ENCODE data around the gene MAML3.

MAML3 gene

DNA sequence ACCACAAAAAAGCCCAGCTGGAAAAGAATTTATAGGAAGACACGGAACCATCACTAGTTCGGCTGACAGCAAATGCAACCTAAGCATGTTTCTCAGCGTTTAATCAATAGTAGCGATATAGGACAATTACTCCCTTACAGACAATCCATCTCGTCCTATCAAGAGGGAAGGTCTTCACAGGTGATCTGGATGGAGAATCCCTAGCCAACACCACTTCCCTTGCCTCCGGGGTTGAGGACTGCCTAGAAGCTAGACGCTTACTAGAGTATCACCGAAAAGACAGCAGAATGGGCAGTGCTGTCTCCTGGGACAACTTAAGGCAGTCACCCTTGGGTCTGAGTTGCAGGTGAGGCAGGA, 32.1 kb upstream of the MAML3 start:
- DNase-seq (ENCODE audit: low spot score) = no peak
- TF ChIP-seq, protein P1, sequence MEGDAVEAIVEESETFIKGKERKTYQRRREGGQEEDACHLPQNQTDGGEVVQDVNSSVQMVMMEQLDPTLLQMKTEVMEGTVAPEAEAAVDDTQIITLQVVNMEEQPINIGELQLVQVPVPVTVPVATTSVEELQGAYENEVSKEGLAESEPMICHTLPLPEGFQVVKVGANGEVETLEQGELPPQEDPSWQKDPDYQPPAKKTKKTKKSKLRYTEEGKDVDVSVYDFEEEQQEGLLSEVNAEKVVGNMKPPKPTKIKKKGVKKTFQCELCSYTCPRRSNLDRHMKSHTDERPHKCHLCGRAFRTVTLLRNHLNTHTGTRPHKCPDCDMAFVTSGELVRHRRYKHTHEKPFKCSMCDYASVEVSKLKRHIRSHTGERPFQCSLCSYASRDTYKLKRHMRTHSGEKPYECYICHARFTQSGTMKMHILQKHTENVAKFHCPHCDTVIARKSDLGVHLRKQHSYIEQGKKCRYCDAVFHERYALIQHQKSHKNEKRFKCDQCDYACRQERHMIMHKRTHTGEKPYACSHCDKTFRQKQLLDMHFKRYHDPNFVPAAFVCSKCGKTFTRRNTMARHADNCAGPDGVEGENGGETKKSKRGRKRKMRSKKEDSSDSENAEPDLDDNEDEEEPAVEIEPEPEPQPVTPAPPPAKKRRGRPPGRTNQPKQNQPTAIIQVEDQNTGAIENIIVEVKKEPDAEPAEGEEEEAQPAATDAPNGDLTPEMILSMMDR (IDR thresholded peaks at IDR 0.05; ENCODE audit: extremely low read depth, missing control alignments) = no peak

DNA sequence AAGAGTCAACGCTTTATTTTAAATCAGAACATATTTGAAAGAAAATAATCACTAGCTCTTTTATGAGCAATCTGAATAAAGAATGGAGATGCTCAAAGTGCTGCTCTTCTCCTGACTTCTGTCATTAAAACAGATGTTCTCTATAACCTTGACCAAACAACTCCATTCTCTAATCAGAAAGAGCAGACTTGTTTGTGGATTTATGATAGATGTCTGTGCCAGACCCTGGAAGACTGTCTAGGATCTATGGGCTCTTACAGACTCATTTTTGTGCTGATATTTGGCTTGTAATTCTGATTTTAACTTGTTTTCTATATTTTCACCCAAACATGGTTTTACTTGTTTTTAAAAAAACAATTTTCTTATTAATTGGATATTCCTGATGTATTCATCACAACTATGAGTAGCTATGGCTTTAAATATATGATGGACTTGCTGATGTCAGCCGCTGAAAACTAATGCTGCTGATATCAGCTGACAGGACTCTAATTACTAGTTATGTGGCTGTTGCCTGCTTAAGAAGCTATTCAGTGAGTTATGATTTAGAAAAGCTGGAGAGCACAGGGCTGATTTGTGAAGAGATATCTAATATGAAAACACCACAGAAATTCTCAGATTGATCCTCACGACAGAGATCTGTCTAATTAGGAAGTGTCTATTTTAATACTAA, 31.6 kb upstream of the MAML3 start:
- TF ChIP-seq, protein P1 (IDR thresholded peaks at IDR 0.05; ENCODE audit: extremely low read depth, missing control alignments) = no peak
- no peak for DNase-seq (ENCODE audit: low spot score)

DNA sequence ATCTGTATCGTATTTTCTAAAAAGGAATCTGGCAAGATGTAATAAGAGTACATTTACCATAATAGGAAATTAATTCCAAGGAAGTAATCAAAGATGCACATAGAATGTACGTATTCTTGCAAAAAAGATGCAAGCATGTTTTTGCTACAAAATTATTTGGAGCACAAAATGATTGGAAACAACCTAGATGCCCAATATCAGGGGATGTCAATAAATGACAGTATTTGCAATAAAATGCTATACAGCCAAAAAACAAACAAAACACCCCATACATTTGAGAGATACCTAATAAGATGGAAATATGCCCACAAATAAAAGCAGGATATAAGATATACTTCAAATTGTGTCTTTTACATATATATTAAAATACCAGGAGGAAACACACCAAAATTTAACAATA, 29.3 kb upstream of the MAML3 start:
- DNase-seq (ENCODE audit: low spot score) = no peak

DNA sequence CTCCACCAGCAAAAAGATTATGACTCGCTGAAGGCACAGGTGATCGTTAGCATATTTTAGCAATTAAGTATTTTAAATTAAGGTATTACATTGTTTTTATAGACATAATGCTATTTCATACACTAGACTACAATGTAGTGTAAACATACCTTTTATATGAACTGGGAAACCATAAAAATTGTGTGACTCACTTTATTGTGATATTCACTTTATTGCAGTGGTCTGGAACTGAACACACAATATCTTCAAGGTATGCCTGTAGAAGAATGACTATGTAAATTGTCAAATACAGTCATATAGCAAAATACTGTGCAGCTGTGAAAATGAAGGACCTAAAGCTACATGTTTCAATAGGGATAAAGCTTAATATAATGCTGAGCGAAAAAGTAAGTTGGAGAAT, 26.6 kb upstream of the MAML3 start:
- DNase-seq (ENCODE audit: low spot score) = no peak
- TF ChIP-seq, protein P1 (IDR thresholded peaks at IDR 0.05; ENCODE audit: extremely low read depth, missing control alignments) = no peak

More for the DNA sequence above, 29.3 kb upstream of the MAML3 start:
- TF ChIP-seq, protein P1 (IDR thresholded peaks at IDR 0.05; ENCODE audit: extremely low read depth, missing control alignments) = no peak

DNA sequence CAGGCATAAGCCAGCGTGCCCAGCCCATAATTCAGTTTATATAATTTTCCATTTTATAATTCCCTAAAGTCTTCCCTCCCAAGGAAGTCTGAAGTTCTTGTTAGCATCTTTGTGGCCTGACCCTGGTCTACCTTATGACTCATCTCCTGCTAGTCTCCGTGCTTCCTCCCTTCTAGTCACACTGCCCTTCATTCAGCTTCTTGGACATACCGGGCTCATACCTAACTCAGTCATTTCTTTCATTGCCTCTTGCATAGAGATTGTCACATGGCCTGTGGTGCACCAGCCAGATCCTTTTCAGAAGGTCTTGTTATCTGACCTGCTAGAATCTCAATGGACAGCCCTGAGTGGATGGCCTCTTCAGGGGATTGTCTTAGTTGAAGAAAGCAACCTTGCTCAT, 22.8 kb upstream of the MAML3 start:
- DNase-seq (ENCODE audit: low spot score) = no peak

DNA sequence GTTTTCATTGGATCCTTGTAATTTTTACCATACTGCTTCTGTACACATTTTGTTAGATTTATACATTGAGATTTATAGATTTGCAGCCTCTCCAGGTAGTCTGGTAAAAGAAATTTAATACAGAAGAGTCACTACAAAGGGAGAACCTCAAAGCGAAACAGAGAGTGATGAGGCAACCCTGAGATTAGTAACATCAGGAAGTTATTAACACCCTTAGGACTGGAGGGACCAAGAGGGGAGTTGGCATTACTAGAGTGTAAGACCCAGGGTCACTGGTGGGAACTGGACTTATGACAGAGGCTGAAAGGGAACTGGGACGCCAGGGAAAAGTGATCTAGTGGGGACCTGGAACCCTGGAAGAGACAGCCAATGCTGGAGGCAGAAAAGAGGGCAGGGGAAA, 20.6 kb upstream of the MAML3 start:
- TF ChIP-seq, protein P1 (IDR thresholded peaks at IDR 0.05; ENCODE audit: extremely low read depth, missing control alignments) = no peak
- DNase-seq (ENCODE audit: low spot score) = no peak

More for the DNA sequence above, 22.8 kb upstream of the MAML3 start:
- TF ChIP-seq, protein P1 (IDR thresholded peaks at IDR 0.05; ENCODE audit: extremely low read depth, missing control alignments) = no peak

DNA sequence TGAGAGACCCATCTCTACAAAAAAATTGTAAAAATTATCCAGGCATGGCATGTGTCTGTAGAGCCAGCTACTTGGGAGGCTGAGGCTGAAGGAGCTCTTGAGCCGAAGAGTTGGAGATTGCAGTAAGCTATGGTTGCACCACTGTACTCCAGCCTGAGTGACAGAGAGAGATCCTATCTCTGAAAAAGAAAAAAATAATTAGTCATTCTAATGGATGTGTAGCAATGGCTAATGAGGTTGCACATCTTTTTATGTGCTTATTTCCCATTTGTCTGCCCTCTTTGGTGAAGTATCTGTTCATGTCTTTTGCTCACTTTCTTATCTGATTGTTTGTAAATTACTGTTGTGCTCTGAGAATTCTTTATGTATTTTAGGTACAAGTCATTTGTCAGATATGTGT, 19.0 kb upstream of the MAML3 start:
- no peak for DNase-seq (ENCODE audit: low spot score)
- TF ChIP-seq, protein P1 (IDR thresholded peaks at IDR 0.05; ENCODE audit: extremely low read depth, missing control alignments) = no peak
